ENCODE measurements around the gene MPIG6B.
"Not testable (repeated sequence)": the region's sequence is repeated elsewhere in the genome, so short reads cannot be mapped to it uniquely, and the experiment has no call there.

MPIG6B gene

GRCh38 chr6:31708224-31708623, 14.9 kb upstream of the MPIG6B start:
- Mint-ChIP-seq H3K9me3 (no peaks in the 10 kb centered on the region), H3K36me3 (ENCODE audit: low read depth) (no peaks in the 10 kb centered on the region), H3K27me3 (ENCODE audit: low read depth) (peaks cover 8% of the 10 kb centered on the region), H3K27ac (no peak overlapping the region), H3K4me1 (peaks cover 18% of the 10 kb centered on the region), H3K4me3 (no peak overlapping the region)
- TF ChIP-seq, protein P1, sequence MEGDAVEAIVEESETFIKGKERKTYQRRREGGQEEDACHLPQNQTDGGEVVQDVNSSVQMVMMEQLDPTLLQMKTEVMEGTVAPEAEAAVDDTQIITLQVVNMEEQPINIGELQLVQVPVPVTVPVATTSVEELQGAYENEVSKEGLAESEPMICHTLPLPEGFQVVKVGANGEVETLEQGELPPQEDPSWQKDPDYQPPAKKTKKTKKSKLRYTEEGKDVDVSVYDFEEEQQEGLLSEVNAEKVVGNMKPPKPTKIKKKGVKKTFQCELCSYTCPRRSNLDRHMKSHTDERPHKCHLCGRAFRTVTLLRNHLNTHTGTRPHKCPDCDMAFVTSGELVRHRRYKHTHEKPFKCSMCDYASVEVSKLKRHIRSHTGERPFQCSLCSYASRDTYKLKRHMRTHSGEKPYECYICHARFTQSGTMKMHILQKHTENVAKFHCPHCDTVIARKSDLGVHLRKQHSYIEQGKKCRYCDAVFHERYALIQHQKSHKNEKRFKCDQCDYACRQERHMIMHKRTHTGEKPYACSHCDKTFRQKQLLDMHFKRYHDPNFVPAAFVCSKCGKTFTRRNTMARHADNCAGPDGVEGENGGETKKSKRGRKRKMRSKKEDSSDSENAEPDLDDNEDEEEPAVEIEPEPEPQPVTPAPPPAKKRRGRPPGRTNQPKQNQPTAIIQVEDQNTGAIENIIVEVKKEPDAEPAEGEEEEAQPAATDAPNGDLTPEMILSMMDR (IDR thresholded peaks at IDR 0.05; ENCODE audit: unreplicated experiment in 3 of 3) = no peak

DNA sequence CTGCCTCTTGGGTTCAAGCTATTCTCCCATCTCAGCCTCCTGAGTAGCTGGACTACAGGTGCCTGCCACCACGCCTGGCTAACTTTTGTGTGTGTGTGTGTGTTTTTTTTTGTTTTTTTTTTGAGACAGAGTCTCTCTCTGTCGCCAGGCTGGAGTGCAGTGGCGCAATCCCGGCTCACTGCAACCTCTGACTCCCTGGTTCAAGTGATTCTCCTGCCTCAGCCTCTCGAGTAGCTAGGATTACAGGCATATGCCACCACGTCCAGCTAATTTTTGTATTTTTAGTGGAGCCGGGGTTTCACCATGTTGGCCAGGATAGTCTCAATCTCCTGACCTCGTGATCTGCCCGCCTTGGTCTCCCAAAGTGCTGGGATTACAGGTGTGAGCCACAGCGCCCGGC, 14.0 kb upstream of the MPIG6B start:
- H3K4me3 Mint-ChIP-seq; H3K36me3 Mint-ChIP-seq (ENCODE audit: low read depth); H3K9me3 Mint-ChIP-seq; H3K27me3 Mint-ChIP-seq (ENCODE audit: low read depth); H3K27ac Mint-ChIP-seq: not testable (repeated sequence)
- H3K4me1 Mint-ChIP-seq = peaks cover 22% of the 10 kb centered on the region

DNA sequence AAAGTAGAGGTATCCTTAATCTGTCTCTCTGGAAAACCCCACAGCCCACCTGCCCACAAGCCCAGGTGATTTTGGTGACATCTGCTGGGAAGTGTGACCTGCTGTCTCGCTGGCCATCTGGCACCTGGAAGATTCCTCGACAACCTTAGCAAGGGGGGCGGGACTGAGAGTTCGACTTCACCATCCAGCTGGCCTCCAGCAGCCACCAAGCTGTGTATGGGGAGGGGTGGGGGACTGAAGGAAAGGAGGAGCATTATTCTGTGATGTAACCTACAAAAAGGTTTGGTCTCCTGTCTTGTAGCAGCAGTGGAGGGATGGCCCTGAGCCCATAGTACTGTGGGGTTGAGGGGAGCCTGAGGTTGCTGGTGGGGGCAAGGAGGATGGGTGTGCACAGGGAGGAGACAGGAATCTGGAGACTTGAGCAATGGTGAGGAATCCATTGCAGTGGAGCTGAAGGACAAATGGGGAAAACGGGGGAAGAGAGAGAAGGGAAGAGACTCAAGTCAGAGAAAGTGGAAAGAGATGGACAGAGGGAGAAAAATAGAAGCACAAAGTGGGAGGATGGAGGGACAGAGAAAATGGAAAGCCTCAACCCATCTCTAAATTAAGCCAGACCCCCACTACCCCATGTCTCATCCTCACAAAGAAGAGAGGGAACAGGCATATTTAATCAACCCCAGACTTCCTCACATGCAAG, 12.5 kb upstream of the MPIG6B start:
- Mint-ChIP-seq H3K4me1 (peaks cover 34% of the 10 kb centered on the region), H3K9me3 (no peaks in the 10 kb centered on the region), H3K27ac (no peak overlapping the region), H3K27me3 (ENCODE audit: low read depth) (peaks cover 8% of the 10 kb centered on the region), H3K4me3 (no peak overlapping the region), H3K36me3 (ENCODE audit: low read depth) (no peaks in the 10 kb centered on the region)
- TF ChIP-seq, protein P1 (IDR thresholded peaks at IDR 0.05; ENCODE audit: unreplicated experiment in 3 of 3) = no peak

DNA sequence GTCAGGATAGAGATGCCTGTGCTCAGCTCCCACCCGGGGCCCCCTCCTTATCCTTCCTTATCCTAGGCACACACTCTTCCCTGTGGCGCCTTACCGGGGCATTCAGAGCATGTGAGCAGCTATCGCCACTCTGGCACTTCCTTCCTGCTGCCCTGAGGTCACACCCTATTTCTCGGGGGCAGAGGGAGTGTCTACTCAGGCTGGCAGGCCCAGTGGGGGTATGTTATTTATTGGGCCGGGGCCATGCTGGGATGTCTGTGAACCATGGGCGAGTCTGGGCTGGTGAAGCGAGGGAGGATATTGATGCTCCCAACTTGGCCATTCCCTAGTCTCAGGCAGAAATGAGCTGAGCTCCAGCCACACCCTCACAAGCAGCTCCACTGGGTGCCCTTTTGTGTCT, 11.9 kb upstream of the MPIG6B start:
- peaks cover 36% of the 10 kb centered on the region for H3K4me1 Mint-ChIP-seq
- no peaks in the 10 kb centered on the region for H3K36me3 Mint-ChIP-seq (ENCODE audit: low read depth)
- peaks cover 8% of the 10 kb centered on the region for H3K27me3 Mint-ChIP-seq (ENCODE audit: low read depth)
- TF ChIP-seq, protein P1 (IDR thresholded peaks at IDR 0.05; ENCODE audit: unreplicated experiment in 3 of 3) = no peak
- peak overlapping the region in 1 of 3 experiments; percentile 83 for H3K27ac Mint-ChIP-seq
- H3K4me3 Mint-ChIP-seq = no peak overlapping the region
- H3K9me3 Mint-ChIP-seq = no peaks in the 10 kb centered on the region

DNA sequence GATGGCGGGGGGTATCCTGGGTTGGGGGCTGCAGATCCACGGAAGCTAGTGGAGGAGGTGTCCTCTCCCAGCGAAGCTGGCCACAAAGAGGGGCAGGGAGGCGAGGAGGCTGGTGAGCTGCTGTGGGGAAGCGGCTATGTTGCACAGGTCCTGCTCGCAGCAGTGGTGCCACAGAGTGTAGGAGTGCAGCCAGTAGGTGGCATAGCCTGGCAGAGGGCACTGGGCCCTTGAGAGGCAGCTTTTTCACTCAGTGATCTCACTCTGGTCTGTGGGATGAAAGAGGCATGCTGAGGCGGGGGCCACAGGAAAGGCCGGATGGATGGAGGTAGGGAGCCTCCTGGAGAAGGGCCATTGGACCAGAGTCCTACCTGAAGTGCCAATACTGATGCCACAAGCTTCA, 10.9 kb upstream of the MPIG6B start:
- TF ChIP-seq, protein P1 (IDR thresholded peaks at IDR 0.05; ENCODE audit: unreplicated experiment in 3 of 3) = no peak
- Mint-ChIP-seq H3K27ac (peak overlapping the region; percentile 83 to 93 (median 86)), H3K9me3 (no peaks in the 10 kb centered on the region), H3K4me3 (peak overlapping the region in 2 of 3 experiments; percentile 7 to 12), H3K27me3 (ENCODE audit: low read depth) (peaks cover 5% of the 10 kb centered on the region), H3K36me3 (ENCODE audit: low read depth) (no peaks in the 10 kb centered on the region), H3K4me1 (peaks cover 36% of the 10 kb centered on the region)

DNA sequence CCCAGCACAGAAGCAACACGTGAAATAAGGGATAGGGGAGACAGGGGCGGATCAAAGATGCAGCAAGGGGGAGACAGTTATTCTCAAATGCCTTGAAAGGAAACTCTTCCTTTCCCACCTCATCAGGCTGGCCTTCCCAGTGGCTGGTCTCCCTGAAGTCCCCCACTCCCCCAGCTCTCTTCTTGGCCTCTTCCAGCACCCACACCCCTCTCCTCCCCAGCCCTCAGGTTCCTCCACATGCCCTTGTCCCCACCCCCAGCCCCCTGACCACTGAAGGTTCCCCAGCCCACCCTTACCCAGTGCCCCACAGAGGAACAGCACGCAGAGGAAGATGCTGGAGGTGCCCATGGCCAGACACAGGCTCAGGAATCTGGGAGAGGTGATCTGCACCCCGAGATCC, 9.7 kb upstream of the MPIG6B start:
- TF ChIP-seq, protein P1 (IDR thresholded peaks at IDR 0.05; ENCODE audit: unreplicated experiment in 3 of 3) = no peak
- H3K27me3 Mint-ChIP-seq (ENCODE audit: low read depth) = peaks cover 5% of the 10 kb centered on the region
- peak overlapping the region; percentile 83 to 93 (median 92) for H3K27ac Mint-ChIP-seq
- H3K36me3 Mint-ChIP-seq (ENCODE audit: low read depth) = no peaks in the 10 kb centered on the region
- peaks cover 36% of the 10 kb centered on the region for H3K4me1 Mint-ChIP-seq
- H3K9me3 Mint-ChIP-seq = no peaks in the 10 kb centered on the region
- no peak overlapping the region for H3K4me3 Mint-ChIP-seq

Measured in nephron (organoid).